Measurements from ENCODE around the gene SH2D3A. TPM values are rescaled to one million over a fixed set of nuclear protein-coding genes. Genes with fewer than 3 reads are reported as not detected.

The SH2D3A gene
- polyA plus RNA-seq, 1 donor (not counting 4 experiments of a cell fraction or from before 2014, with no cell fraction given) = 24.9 TPM

GRCh38 chr19:6802336-6803035, 35.3 kb upstream of the SH2D3A start:
- dilution Hi-C loops (cut with MboI; ENCODE audit: extremely low pct_ligation_motif_present, low sequenced_read_pairs) = no loop called here

GRCh38 chr19:6801485-6802086, 34.4 kb upstream of the SH2D3A start:
- FAIRE-seq = no peak

More at GRCh38 chr19:6802336-6803035, 35.3 kb upstream of the SH2D3A start:
- no peak overlapping the region for H3K27ac ChIP-seq (ENCODE audit: control insufficient read depth, insufficient read depth, low read length)
- no peak for TF ChIP-seq EZH2 (IDR thresholded peaks at IDR 0.05; ENCODE audit: low read length)
- no peak for TF ChIP-seq CTCF (optimal IDR thresholded peaks at IDR 0.05 in 1 of 3, IDR thresholded peaks at IDR 0.05 in 1 of 3, conservative IDR thresholded peaks at IDR 0.05 in 1 of 3; ENCODE audit: extremely low read depth in 1 of 3, insufficient read depth in 2 of 3, low read length in 3 of 3)
- FAIRE-seq (no peak), DNase-seq (ENCODE audit: low read depth, low spot score) (no peak)
- no peaks in the 10 kb centered on the region for H4K20me1 ChIP-seq (ENCODE audit: control insufficient read depth, extremely low read depth, insufficient read depth, low read length)
- no peak overlapping the region for H3K9ac ChIP-seq (ENCODE audit: control insufficient read depth, extremely low read depth, insufficient read depth, low read length)
- H2AFZ ChIP-seq (ENCODE audit: control insufficient read depth, low read length) = no peak overlapping the region
- H3K4me1 ChIP-seq (ENCODE audit: control insufficient read depth, extremely low read depth, insufficient read depth, low read length) = peaks cover 11% of the 10 kb centered on the region
- no peaks in the 10 kb centered on the region for H3K27me3 ChIP-seq (ENCODE audit: control insufficient read depth, extremely low read depth, insufficient read depth, low read length)
- no peak overlapping the region for H3K4me2 ChIP-seq (ENCODE audit: control insufficient read depth, extremely low read depth, insufficient read depth, low read depth, low read length)
- H3K9me3 ChIP-seq (ENCODE audit: control insufficient read depth, low read depth, low read length) = no peaks in the 10 kb centered on the region
- no peaks in the 10 kb centered on the region for H3K79me2 ChIP-seq (ENCODE audit: control insufficient read depth, insufficient read depth, low read length)
- H3K9me1 ChIP-seq (ENCODE audit: control insufficient read depth, extremely low read depth, insufficient read depth, low read length) = no peaks in the 10 kb centered on the region
- no peaks in the 10 kb centered on the region for H3K36me3 ChIP-seq (ENCODE audit: control insufficient read depth in 2 of 2, extremely low read depth in 1 of 2, insufficient read depth in 2 of 2, low read length in 2 of 2)
- H3K4me3 ChIP-seq (ENCODE audit: control insufficient read depth in 2 of 3, extremely low read depth in 1 of 3, insufficient read depth in 2 of 3, low read depth in 1 of 3, low read length in 3 of 3) = no peak overlapping the region

More at GRCh38 chr19:6801485-6802086, 34.4 kb upstream of the SH2D3A start:
- Histone ChIP-seq H3K79me2 (ENCODE audit: control insufficient read depth, insufficient read depth, low read length) (no peaks in the 10 kb centered on the region), H3K9me1 (ENCODE audit: control insufficient read depth, extremely low read depth, insufficient read depth, low read length) (no peaks in the 10 kb centered on the region), H3K4me3 (ENCODE audit: control insufficient read depth in 2 of 3, extremely low read depth in 1 of 3, insufficient read depth in 2 of 3, low read depth in 1 of 3, low read length in 3 of 3) (no peak overlapping the region), H3K4me1 (ENCODE audit: control insufficient read depth, extremely low read depth, insufficient read depth, low read length) (peaks cover 11% of the 10 kb centered on the region), H3K9me3 (ENCODE audit: control insufficient read depth, low read depth, low read length) (no peaks in the 10 kb centered on the region), H3K4me2 (ENCODE audit: control insufficient read depth, extremely low read depth, insufficient read depth, low read depth, low read length) (peak overlapping the region; percentile 75), H3K27ac (ENCODE audit: control insufficient read depth, insufficient read depth, low read length) (peak overlapping the region; percentile 47), H2AFZ (ENCODE audit: control insufficient read depth, low read length) (peak overlapping the region; percentile 80), H4K20me1 (ENCODE audit: control insufficient read depth, extremely low read depth, insufficient read depth, low read length) (no peaks in the 10 kb centered on the region), H3K36me3 (ENCODE audit: control insufficient read depth in 2 of 2, extremely low read depth in 1 of 2, insufficient read depth in 2 of 2, low read length in 2 of 2) (no peaks in the 10 kb centered on the region), H3K9ac (ENCODE audit: control insufficient read depth, extremely low read depth, insufficient read depth, low read length) (peak overlapping the region; percentile 41), H3K27me3 (ENCODE audit: control insufficient read depth, extremely low read depth, insufficient read depth, low read length) (no peaks in the 10 kb centered on the region)
- dilution Hi-C loops (cut with MboI; ENCODE audit: extremely low pct_ligation_motif_present, low sequenced_read_pairs) = no loop called here
- no peak for DNase-seq (ENCODE audit: low read depth, low spot score)
- no peak for TF ChIP-seq EZH2 (IDR thresholded peaks at IDR 0.05; ENCODE audit: low read length)
- TF ChIP-seq CTCF (optimal IDR thresholded peaks at IDR 0.05 in 1 of 3, IDR thresholded peaks at IDR 0.05 in 1 of 3, conservative IDR thresholded peaks at IDR 0.05 in 1 of 3; ENCODE audit: extremely low read depth in 1 of 3, insufficient read depth in 2 of 3, low read length in 3 of 3) = no peak
